DND-41 (cell line): Measurements from ENCODE around the gene PDCD2.

ENCODE experiments used
- EZH2 ChIP-seq: IDR thresholded peaks from 3 replicates; pipeline ENCODE4 v1.6.1; 2012; ENCODE audit warnings: borderline replicate concordance, low read depth, mild to moderate bottlenecking, moderate library complexity, low read length, inconsistent platforms; ENCODE audit not compliant: severe bottlenecking
- TF ChIP-seq, protein P1 (sequence below): IDR thresholded peaks from 2 replicates; pipeline ENCODE4 v1.5.1; 2012; ENCODE audit warnings: borderline replicate concordance, low read length, moderate library complexity, mild to moderate bottlenecking; ENCODE audit not compliant: poor library complexity, severe bottlenecking; ENCODE audit errors: extremely low read depth

GRCh38 chr6:170564936-170565530, 19.4 kb downstream of the PDCD2 start:
- TF ChIP-seq, protein P1, sequence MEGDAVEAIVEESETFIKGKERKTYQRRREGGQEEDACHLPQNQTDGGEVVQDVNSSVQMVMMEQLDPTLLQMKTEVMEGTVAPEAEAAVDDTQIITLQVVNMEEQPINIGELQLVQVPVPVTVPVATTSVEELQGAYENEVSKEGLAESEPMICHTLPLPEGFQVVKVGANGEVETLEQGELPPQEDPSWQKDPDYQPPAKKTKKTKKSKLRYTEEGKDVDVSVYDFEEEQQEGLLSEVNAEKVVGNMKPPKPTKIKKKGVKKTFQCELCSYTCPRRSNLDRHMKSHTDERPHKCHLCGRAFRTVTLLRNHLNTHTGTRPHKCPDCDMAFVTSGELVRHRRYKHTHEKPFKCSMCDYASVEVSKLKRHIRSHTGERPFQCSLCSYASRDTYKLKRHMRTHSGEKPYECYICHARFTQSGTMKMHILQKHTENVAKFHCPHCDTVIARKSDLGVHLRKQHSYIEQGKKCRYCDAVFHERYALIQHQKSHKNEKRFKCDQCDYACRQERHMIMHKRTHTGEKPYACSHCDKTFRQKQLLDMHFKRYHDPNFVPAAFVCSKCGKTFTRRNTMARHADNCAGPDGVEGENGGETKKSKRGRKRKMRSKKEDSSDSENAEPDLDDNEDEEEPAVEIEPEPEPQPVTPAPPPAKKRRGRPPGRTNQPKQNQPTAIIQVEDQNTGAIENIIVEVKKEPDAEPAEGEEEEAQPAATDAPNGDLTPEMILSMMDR = no peak
- TF ChIP-seq EZH2 = no peak
